ENCODE measurements around the gene VANGL1.
A peak's percentile ranks its signal among the peaks of the same experiment; 100 is the strongest.

VANGL1 gene

GRCh38 chr1:115726570-115726969 lies 84.8 kb downstream of the VANGL1 start:
- DNase-seq (ENCODE audit: extremely low spot score, insufficient read length, low read depth) = no peak
- no peak for FAIRE-seq

DNA sequence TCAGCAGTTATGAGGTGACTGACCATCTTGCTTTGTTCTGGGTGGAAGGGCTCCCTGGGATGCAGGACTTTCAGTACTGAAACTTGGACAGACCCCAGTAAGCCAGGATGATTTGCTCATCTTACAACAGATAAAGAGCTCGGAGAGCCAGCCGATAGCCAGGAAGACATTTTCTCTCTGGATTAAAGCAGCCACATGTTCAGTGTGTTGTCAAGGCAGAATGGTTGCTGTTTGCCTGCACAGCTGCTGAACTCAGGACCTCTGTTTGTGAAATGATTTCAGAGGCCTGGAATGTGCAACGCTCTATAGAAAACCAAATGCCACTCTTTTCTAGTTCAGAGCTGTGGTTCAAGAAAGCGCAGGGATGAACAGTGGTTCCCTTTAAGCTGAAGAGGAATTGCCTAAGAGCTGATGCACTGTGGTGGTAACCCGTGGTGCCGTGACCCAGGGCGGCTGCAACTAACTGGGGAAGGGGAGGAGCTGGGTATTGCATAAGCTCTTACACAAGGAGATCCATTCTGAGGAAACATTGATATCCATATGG lies 86.0 kb downstream of the VANGL1 start:
- FAIRE-seq = no peak
- DNase-seq (ENCODE audit: extremely low spot score, insufficient read length, low read depth) = no peak

DNA sequence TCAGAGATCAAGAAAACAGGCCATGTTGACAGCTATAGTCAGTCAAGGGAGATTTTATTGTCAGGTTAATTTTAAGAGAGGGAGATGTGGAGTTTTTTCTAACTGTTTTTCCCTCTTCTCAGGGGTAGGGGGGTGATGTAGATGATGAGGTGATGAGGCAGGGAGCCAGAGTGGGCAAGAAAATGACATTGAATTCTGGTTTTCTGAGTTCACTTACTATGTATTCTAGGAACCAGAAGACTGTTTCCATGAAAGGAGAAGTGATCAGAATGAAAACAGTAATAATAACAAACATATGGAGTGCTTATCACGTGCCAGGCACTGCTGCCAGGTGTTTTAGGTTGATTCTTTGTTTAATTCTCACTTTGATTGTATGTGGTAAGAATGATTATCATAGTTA lies 86.6 kb downstream of the VANGL1 start:
- no peak for FAIRE-seq
- DNase-seq (ENCODE audit: extremely low spot score, insufficient read length, low read depth) = no peak

- FAIRE-seq = peak; percentile 86
Measured at GRCh38 chr1:115729756-115730155, 88.0 kb downstream of the VANGL1 start.

DNA sequence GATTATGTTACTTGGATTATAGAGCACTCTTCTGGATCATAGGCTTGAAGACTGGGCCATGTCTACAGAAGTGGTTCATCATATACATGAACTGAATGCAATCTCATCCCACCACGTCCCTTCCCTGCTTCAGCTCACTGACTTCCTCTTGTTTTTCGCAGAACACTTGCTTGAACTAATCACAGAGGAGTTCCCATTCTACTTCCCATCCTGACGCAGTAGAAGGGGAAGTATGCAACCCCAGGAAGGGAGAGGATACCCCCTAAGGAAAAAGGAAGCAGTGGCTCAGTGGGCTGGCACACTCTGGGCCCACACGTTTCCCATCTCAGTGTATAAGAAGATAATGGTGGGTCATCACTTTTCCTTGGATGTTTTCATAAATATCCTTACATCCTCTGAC lies 90.5 kb downstream of the VANGL1 start:
- DNase-seq (ENCODE audit: extremely low spot score, insufficient read length, low read depth) = no peak

More at GRCh38 chr1:115729756-115730155, 88.0 kb downstream of the VANGL1 start:
- DNase-seq (ENCODE audit: extremely low spot score, insufficient read length, low read depth) = peak; percentile 48

GRCh38 chr1:115740811-115741210 lies 99.0 kb downstream of the VANGL1 start:
- FAIRE-seq (no peak), DNase-seq (ENCODE audit: extremely low spot score, insufficient read length, low read depth) (no peak)

More for the DNA sequence above, 90.5 kb downstream of the VANGL1 start:
- no peak for FAIRE-seq

GRCh38 chr1:115744646-115745275 lies 103.0 kb downstream of the VANGL1 start:
- no peak for FAIRE-seq
- no peak for DNase-seq (ENCODE audit: extremely low spot score, insufficient read length, low read depth)

GRCh38 chr1:115746021-115746690 lies 104.4 kb downstream of the VANGL1 start:
- no peak for DNase-seq (ENCODE audit: extremely low spot score, insufficient read length, low read depth)
- no peak for FAIRE-seq
